ENCODE measurements around the gene DCAF8. TPM values are rescaled to one million over a fixed set of nuclear protein-coding genes. Genes with fewer than 3 reads are reported as not detected.
"Not testable (repeated sequence)": the region's sequence is repeated elsewhere in the genome, so short reads cannot be mapped to it uniquely, and the experiment has no call there.

Gene DCAF8
- total RNA-seq, 4 donors from 2014 or later = 126 to 186 (median 172) TPM

GRCh38 chr1:160291248-160292220, 29.2 kb upstream of the DCAF8 start:
- DNase-seq (ENCODE audit: low spot score in 2 of 2) = peak; percentile 23 to 69
- Histone ChIP-seq H3K4me1 (no peaks in the 10 kb centered on the region), H3K27ac (peak overlapping the region in 1 of 4 donors; percentile 19), H3K9me3 (no peaks in the 10 kb centered on the region), H3K27me3 (no peaks in the 10 kb centered on the region), H3K36me3 (peaks cover 0 to 82% (median 66%) of the 10 kb centered on the region in 3 donors), H3K4me3 (no peak overlapping the region)
- peak in 1 of 2 donors; percentile 12 for TF ChIP-seq EP300 (IDR thresholded peaks at IDR 0.05)
- TF ChIP-seq POLR2A (IDR thresholded peaks at IDR 0.05) = no peak
- TF ChIP-seq CTCF (IDR thresholded peaks at IDR 0.05) = peak; percentile 59 to 86 (median 74)
- 35 to 36% methylated on average over 11 of the region's 11 CpGs for WGBS, 2 donors

GRCh38 chr1:160287769-160288168, 25.4 kb upstream of the DCAF8 start:
- H3K27me3 ChIP-seq; DNase-seq (ENCODE audit: low spot score in 2 of 2); H3K4me3 ChIP-seq; H3K27ac ChIP-seq; H3K9me3 ChIP-seq: not testable (repeated sequence)
- H3K36me3 ChIP-seq = peaks cover 0 to 48% (median 28%) of the 10 kb centered on the region in 3 donors
- peaks cover 0 to 24% (median 15%) of the 10 kb centered on the region in 4 donors for H3K4me1 ChIP-seq
- WGBS, 2 donors = 92 to 94% methylated on average over 12 of the region's 12 CpGs

GRCh38 chr1:160285506-160285905, 23.2 kb upstream of the DCAF8 start:
- no peak overlapping the region for H3K27ac ChIP-seq
- TF ChIP-seq CTCF (IDR thresholded peaks at IDR 0.05) (no peak), EP300 (IDR thresholded peaks at IDR 0.05) (no peak), POLR2A (IDR thresholded peaks at IDR 0.05) (no peak)
- H3K9me3 ChIP-seq = no peaks in the 10 kb centered on the region
- peaks cover 0 to 48% (median 29%) of the 10 kb centered on the region in 3 donors for H3K36me3 ChIP-seq
- no peak for DNase-seq (ENCODE audit: low spot score in 2 of 2)
- no peaks in the 10 kb centered on the region for H3K27me3 ChIP-seq
- H3K4me3 ChIP-seq = peak overlapping the region in 2 of 4 donors; percentile 88 to 91
- peaks cover 0 to 24% (median 15%) of the 10 kb centered on the region in 4 donors for H3K4me1 ChIP-seq
- WGBS, 2 donors = 83 to 86% methylated on average over 23 of the region's 23 CpGs

- 0% methylated on average over 27 of the region's 27 CpGs for WGBS, 2 donors
- H3K27me3 ChIP-seq = no peaks in the 10 kb centered on the region
- peaks cover 0 to 24% (median 15%) of the 10 kb centered on the region in 4 donors for H3K4me1 ChIP-seq
- H3K27ac ChIP-seq = peak within 1 kb of the TSS; percentile 71 to 91 (median 82)
- no peaks in the 10 kb centered on the region for H3K9me3 ChIP-seq
- H3K36me3 ChIP-seq = peaks cover 6 to 48% (median 28%) of the 10 kb centered on the region in 3 donors
- peak; percentile 89 to 94 for DNase-seq (ENCODE audit: low spot score in 2 of 2)
- TF ChIP-seq POLR2A (IDR thresholded peaks at IDR 0.05) (peak in 1 of 2 donors; percentile 79), CTCF (IDR thresholded peaks at IDR 0.05) (peak in 1 of 5 experiments; percentile 23), EP300 (IDR thresholded peaks at IDR 0.05) (peak; percentile 20 to 97)
- peak within 1 kb of the TSS; percentile 61 to 91 (median 82) for H3K4me3 ChIP-seq
Measured at GRCh38 chr1:160284782-160285344, 22.5 kb upstream of the DCAF8 start, which contains the start of gene PEX19. TSS of gene PEX19 (minus strand) at chr1:160285133. CDS start at chr1:160285124, 9 bp downstream.

- TF ChIP-seq EP300 (IDR thresholded peaks at IDR 0.05) (no peak), CTCF (IDR thresholded peaks at IDR 0.05) (no peak), POLR2A (IDR thresholded peaks at IDR 0.05) (no peak)
- Histone ChIP-seq H3K4me3 (peak overlapping the region; percentile 61 to 91 (median 82)), H3K27me3 (no peaks in the 10 kb centered on the region), H3K9me3 (no peaks in the 10 kb centered on the region), H3K4me1 (peaks cover 0 to 24% (median 15%) of the 10 kb centered on the region in 4 donors), H3K36me3 (peaks cover 7 to 48% (median 27%) of the 10 kb centered on the region in 3 donors), H3K27ac (peak overlapping the region; percentile 71 to 91 (median 82))
- DNase-seq (ENCODE audit: low spot score in 2 of 2) = no peak
- 1% methylated on average over 15 of the region's 15 CpGs for whole genome bisulfite sequencing, 2 donors
Measured at GRCh38 chr1:160284220-160284781, 22.0 kb upstream of the DCAF8 start.
